HepG2 (cell line): ENCODE results near the gene TSGA10IP. TPM values are rescaled to one million over a fixed set of nuclear protein-coding genes. Genes with fewer than 3 reads are reported as not detected.

Experiments used
- FIP1L1 ChIP-seq: fragments of 200-400 bp; formaldehyde crosslinking; IDR thresholded peaks from 2 replicates; pipeline ENCODE4 v1.6.1; 2018; ENCODE audit warnings: low read depth, mild to moderate bottlenecking, low read length, moderate library complexity, borderline replicate concordance; ENCODE audit not compliant: insufficient read depth
- FOXJ3 ChIP-seq: sonication (generic); formaldehyde crosslinking; IDR thresholded peaks from 2 replicates; pipeline ENCODE4 v1.4.0; 2020; ENCODE audit warnings: missing genetic modification reagents, mild to moderate bottlenecking, borderline replicate concordance
- FOXK2 ChIP-seq: fragments of 450-650 bp; IDR thresholded peaks from 2 replicates; pipeline ENCODE4 v1.6.1; 2016
- HIVEP1 ChIP-seq: sonication (generic); formaldehyde crosslinking; IDR thresholded peaks from 2 replicates; pipeline ENCODE4 v1.4.0; 2020; ENCODE audit warnings: mild to moderate bottlenecking, missing genetic modification reagents
- KLF15 ChIP-seq: sonication (generic); formaldehyde crosslinking; IDR thresholded peaks from 2 replicates; pipeline ENCODE4 v1.8.1; 2023; ENCODE audit warnings: borderline replicate concordance, mild to moderate bottlenecking, inconsistent platforms, missing genetic modification reagents, mixed read lengths
- MAFG ChIP-seq: sonication (generic); formaldehyde crosslinking; IDR thresholded peaks from 2 replicates; pipeline ENCODE4 v1.5.1; 2020; ENCODE audit warnings: mild to moderate bottlenecking, missing genetic modification reagents
- MLX ChIP-seq: IDR thresholded peaks from 2 replicates; pipeline ENCODE4 v1.6.1; 2016
- RBFOX2 ChIP-seq: fragments of 200-400 bp; formaldehyde crosslinking; IDR thresholded peaks from 2 replicates; pipeline ENCODE4 v1.6.1; 2017; ENCODE audit warnings: low read depth, mild to moderate bottlenecking, low read length
- SMC3 ChIP-seq: IDR thresholded peaks from 2 replicates; pipeline ENCODE4 v1.6.1; 2011; ENCODE audit warnings: low read length, improper control_type of control experiment
- SNAI1 ChIP-seq: sonication (generic); formaldehyde crosslinking; IDR thresholded peaks from 2 replicates; pipeline ENCODE4 v1.5.0; 2020; ENCODE audit warnings: mild to moderate bottlenecking, missing genetic modification reagents, borderline replicate concordance
- ZBTB3 ChIP-seq: sonication (generic); formaldehyde crosslinking; IDR thresholded peaks from 2 replicates; pipeline ENCODE4 v1.4.0; 2020; ENCODE audit warnings: low read depth, mild to moderate bottlenecking, moderate library complexity, missing genetic modification reagents, borderline replicate concordance
- ZBTB7B ChIP-seq: sonication (generic); formaldehyde crosslinking; IDR thresholded peaks from 2 replicates; pipeline ENCODE4 v1.4.0; 2020; ENCODE audit warnings: missing genetic modification reagents
- ZIK1 ChIP-seq: sonication (generic); formaldehyde crosslinking; IDR thresholded peaks from 2 replicates; pipeline ENCODE4 v1.5.0; 2020; ENCODE audit warnings: mild to moderate bottlenecking, low read depth, missing genetic modification reagents, borderline replicate concordance
- ZNF501 ChIP-seq: sonication (generic); formaldehyde crosslinking; IDR thresholded peaks from 2 replicates; pipeline ENCODE4 v1.5.1; 2020; ENCODE audit warnings: mild to moderate bottlenecking, moderate library complexity, missing genetic modification reagents
- ZNF543 ChIP-seq: sonication (generic); formaldehyde crosslinking; IDR thresholded peaks from 2 replicates; pipeline ENCODE4 v1.4.0; 2020; ENCODE audit warnings: mild to moderate bottlenecking, missing genetic modification reagents
- ZNF547 ChIP-seq: sonication (generic); formaldehyde crosslinking; IDR thresholded peaks from 2 replicates; pipeline ENCODE4 v1.5.1; 2020; ENCODE audit warnings: mild to moderate bottlenecking, missing genetic modification reagents
- ZNF574 ChIP-seq: sonication (generic); formaldehyde crosslinking; IDR thresholded peaks from 2 replicates; pipeline ENCODE4 v1.4.0; 2020; ENCODE audit warnings: missing genetic modification reagents
- ZNF607 ChIP-seq: sonication (generic); formaldehyde crosslinking; IDR thresholded peaks from 2 replicates; pipeline ENCODE4 v1.5.1; 2020; ENCODE audit warnings: missing genetic modification reagents, mild to moderate bottlenecking, borderline replicate concordance
- ZNF670 ChIP-seq: sonication (generic); formaldehyde crosslinking; IDR thresholded peaks from 2 replicates; pipeline ENCODE4 v1.8.0; 2022; ENCODE audit warnings: mild to moderate bottlenecking, missing genetic modification reagents, borderline replicate concordance
- ZNF720 ChIP-seq: sonication (generic); formaldehyde crosslinking; IDR thresholded peaks from 2 replicates; pipeline ENCODE4 v1.4.0; 2020; ENCODE audit warnings: missing genetic modification reagents
- polyA plus RNA-seq, 8 experiments: library from polyadenylated mRNA; depleted of rRNA in 3 of 8; stranded (reverse) in 7 of 8; unstranded in 1 of 8; fragments of >200 nt; fragmentation: Illumina TruSeq in 4 of 8; extraction: Trizol in 4 of 8; gene quantifications; 2 replicates each; pipeline versions ENCODE4 v1.2.1 to v1.2.3, GENCODE V29; 2011 to 2016; ENCODE audit warnings: low read depth in 4 of 8, missing spikeins in 1 of 8, mixed read lengths in 1 of 8; ENCODE audit not compliant: insufficient read depth in 1 of 8
- total RNA-seq, 5 experiments: library from RNA; depleted of rRNA; stranded (reverse); fragments of >200 nt; fragmentation: Illumina TruSeq; extraction: Trizol; gene quantifications; 2 replicates each; pipeline ENCODE4 v1.2.3, GENCODE V29; 2016; ENCODE audit warnings: low read depth in 1 of 5
- TF ChIP-seq, protein P1 (sequence below): sonication (generic); formaldehyde crosslinking; IDR thresholded peaks from 2 replicates; pipeline ENCODE4 v1.8.0; 2022; ENCODE audit warnings: low read depth, missing genetic modification reagents
- TF ChIP-seq, protein P2 (sequence below): IDR thresholded peaks from 2 replicates; pipeline ENCODE4 v1.6.1; 2016; ENCODE audit warnings: missing genetic modification reagents, missing compliant biosample characterization

The TSGA10IP gene
- total and polyA plus RNA-seq, 2 of the 13 experiments (the other 11 are each of a cell fraction or from before 2014, with no cell fraction given) = not detected

DNA sequence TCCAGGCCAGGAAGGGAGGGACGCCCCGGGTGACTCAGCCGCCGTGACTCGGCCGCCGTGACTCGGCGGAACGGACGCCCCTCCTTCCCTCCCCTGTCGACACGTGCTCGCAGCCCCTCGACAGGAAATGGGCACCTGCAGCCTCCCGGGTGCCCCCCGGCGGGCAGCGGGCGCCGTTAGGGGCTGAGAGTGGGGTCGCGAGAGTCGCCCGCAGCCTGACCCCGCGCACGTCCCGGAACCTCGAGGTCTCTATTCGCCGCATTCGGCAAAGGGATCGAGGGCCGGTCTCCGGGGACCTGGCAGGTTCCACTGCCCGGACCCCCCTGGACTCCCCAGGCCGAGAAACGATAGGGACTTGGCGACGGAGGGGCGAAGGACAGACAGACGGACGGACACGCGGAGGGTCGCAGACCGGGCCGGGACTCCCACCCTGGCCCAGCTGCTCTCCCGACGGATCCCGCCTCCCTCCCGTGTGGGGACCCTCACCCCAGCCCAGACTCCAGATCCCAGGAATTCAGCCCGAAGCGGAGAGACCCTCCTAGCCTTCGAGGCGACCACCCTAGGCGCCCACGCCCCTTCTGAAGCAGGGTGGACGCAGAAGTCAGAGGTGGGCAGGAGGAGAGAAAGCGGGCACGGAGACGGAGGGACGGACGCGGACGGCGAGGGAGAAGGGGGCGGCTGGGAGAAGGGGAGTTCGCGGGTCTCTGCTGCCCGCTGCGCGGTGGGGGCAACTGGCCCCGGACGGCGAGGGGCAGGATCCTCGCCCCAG is 45.7 kb upstream of the TSGA10IP start (continued):
- TF ChIP-seq ZNF670 (CRISPR knock-in tag) = peak; percentile 95
- TF ChIP-seq ZNF501 (CRISPR knock-in tag) = peak; percentile 81; the same call in 1 of the 2 replicates
- peak; percentile 41; the same call in 1 of the 2 replicates for TF ChIP-seq ZNF574 (CRISPR knock-in tag)
- no peak for TF ChIP-seq SMC3
- peak; percentile 92 for TF ChIP-seq MAFG
- TF ChIP-seq, protein P1, sequence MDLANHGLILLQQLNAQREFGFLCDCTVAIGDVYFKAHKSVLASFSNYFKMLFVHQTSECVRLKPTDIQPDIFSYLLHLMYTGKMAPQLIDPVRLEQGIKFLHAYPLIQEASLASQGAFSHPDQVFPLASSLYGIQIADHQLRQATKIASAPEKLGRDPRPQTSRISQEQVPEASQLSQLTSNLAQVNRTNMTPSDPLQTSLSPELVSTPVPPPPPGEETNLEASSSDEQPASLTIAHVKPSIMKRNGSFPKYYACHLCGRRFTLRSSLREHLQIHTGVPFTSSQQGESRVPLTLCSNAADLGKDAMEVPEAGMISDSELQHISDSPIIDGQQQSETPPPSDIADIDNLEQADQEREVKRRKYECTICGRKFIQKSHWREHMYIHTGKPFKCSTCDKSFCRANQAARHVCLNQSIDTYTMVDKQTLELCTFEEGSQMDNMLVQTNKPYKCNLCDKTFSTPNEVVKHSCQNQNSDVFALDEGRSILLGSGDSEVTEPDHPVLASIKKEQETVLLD (CRISPR knock-in tag) = peak; percentile 93
- no peak for TF ChIP-seq SNAI1 (CRISPR knock-in tag)
- no peak; the same call in 1 of the 2 replicates for TF ChIP-seq ZNF607 (CRISPR knock-in tag)
- peak; percentile 49; the same call in 1 of the 2 replicates for TF ChIP-seq ZNF547 (CRISPR knock-in tag)
- TF ChIP-seq ZNF720 = no peak
- TF ChIP-seq FOXJ3 (CRISPR knock-in tag) = no peak
- TF ChIP-seq RBFOX2 = peak; percentile 78
- no peak for TF ChIP-seq MLX
- no peak for TF ChIP-seq KLF15 (CRISPR knock-in tag)
- peak; percentile 57; the same call in 1 of the 2 replicates for TF ChIP-seq ZIK1
- TF ChIP-seq ZBTB7B (CRISPR knock-in tag) = peak; percentile 97
- TF ChIP-seq, protein P2, sequence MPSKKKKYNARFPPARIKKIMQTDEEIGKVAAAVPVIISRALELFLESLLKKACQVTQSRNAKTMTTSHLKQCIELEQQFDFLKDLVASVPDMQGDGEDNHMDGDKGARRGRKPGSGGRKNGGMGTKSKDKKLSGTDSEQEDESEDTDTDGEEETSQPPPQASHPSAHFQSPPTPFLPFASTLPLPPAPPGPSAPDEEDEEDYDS = no peak
- TF ChIP-seq ZNF543 (CRISPR knock-in tag) = peak; percentile 56; the same call in 1 of the 2 replicates
- no peak for TF ChIP-seq ZBTB3 (CRISPR knock-in tag)
- peak; percentile 97; the same call in 1 of the 2 replicates for TF ChIP-seq HIVEP1 (CRISPR knock-in tag)
- no peak for TF ChIP-seq FIP1L1
- no peak for TF ChIP-seq FOXK2
